ENCODE results near the gene DENR.
"Not testable (repeated sequence)": the region's sequence is repeated elsewhere in the genome, so short reads cannot be mapped to it uniquely, and the experiment has no call there.

GRCh38 chr12:122715211-122715610, 37.4 kb upstream of the DENR start:
- not testable (repeated sequence) for TF ChIP-seq PAXIP1 (CRISPR knock-in tag; conservative IDR thresholded peaks at IDR 0.05); E2F5 (CRISPR knock-in tag; conservative IDR thresholded peaks at IDR 0.05); KLF12 (CRISPR knock-in tag; IDR thresholded peaks at IDR 0.05; ENCODE audit: borderline replicate concordance); CTCF (CRISPR knock-in tag; IDR thresholded peaks at IDR 0.05); EP300 (IDR thresholded peaks at IDR 0.05; ENCODE audit: low read depth in 2 of 2, low read length in 2 of 2); EP300 (CRISPR knock-in tag; IDR thresholded peaks at IDR 0.05; ENCODE audit: borderline replicate concordance); KAT7 (CRISPR knock-in tag; IDR thresholded peaks at IDR 0.05; ENCODE audit: borderline replicate concordance); RAD21 (CRISPR knock-in tag; IDR thresholded peaks at IDR 0.05); ZNF670 (CRISPR knock-in tag; IDR thresholded peaks at IDR 0.05; ENCODE audit: borderline replicate concordance); NR1H2 (CRISPR knock-in tag; IDR thresholded peaks at IDR 0.05; ENCODE audit: borderline replicate concordance, low read depth); ELK4 (CRISPR knock-in tag; IDR thresholded peaks at IDR 0.05; ENCODE audit: borderline replicate concordance); ZNF660 (CRISPR knock-in tag; IDR thresholded peaks at IDR 0.05; ENCODE audit: borderline replicate concordance, low read depth); NFYB (CRISPR knock-in tag; IDR thresholded peaks at IDR 0.05); TRIM22 (IDR thresholded peaks at IDR 0.05)
